NCI-H345 treated with DMSO at 0.1 percent for 48 hours (cell line): Measurements from ENCODE around the gene CNTNAP2.
"Not testable (repeated sequence)": the region's sequence is repeated elsewhere in the genome, so short reads cannot be mapped to it uniquely, and the experiment has no call there.

Experiments used
- DNase-seq: peaks from one replicate; lab custom pipeline; 2025; ENCODE audit not compliant: unreplicated experiment; lab: John Stamatoyannopoulos, UW

The CNTNAP2 gene

GRCh38 chr7:146865696-146866095, 749.1 kb downstream of the CNTNAP2 start:
- DNase-seq: no peak

GRCh38 chr7:146874722-146875121, 758.1 kb downstream of the CNTNAP2 start:
- DNase-seq: no peak

GRCh38 chr7:146875237-146875785, 758.7 kb downstream of the CNTNAP2 start:
- no peak for DNase-seq

DNA sequence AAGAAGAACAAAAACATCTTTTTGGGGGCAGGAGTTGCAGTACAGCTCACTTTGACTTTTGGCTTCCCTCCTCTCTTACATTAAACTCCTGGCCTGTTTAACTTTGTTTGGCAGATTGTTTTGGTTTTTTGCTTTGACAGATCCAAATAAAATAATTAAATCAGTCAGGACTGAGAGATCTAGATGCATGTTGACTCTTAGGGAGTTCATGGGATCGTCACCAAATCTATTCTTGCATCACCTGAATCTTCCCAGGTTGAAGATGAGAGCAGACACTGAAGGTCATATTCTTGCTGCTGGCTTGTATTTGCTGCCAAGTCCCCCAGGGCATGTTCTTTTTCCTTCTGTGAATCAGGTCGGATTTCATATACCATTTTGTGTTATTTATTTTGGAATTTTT, 759.4 kb downstream of the CNTNAP2 start:
- no peak for DNase-seq

DNA sequence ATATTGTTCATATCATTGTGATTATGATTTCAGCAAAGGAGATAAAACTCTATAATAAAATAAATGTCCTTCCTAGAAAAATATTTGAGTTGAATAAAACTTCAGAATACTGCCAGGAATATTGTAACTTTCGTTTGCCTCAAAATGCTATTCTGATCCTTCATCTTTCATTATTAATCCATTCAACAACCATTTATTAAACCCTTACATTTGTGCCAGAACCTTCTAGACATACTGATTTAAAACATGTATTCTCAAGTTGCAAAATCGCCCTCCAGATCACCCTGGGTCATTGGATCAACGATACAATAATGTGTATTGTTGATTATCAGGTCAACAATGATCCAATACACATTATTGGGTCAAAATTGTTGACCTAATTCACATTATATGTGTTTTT, 759.8 kb downstream of the CNTNAP2 start:
- no peak for DNase-seq

DNA sequence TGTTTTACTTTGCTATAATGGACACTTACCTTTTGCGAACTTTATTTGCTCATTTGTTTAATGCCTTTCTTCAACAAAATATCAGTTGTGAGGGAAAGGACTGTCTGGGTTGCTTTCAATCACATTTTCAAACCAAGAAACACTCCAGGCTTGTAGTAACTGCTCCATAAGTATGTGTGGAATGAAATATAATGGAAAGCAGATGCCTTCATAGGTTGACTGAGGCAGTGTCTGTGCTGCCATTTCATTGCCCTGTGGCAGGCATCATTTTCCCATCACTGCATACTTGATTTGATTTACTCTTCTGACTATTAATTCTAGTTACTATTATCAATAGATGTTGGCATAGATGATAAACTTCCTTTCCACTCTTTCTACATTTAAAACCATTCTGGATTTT, 762.3 kb downstream of the CNTNAP2 start:
- no peak for DNase-seq

DNA sequence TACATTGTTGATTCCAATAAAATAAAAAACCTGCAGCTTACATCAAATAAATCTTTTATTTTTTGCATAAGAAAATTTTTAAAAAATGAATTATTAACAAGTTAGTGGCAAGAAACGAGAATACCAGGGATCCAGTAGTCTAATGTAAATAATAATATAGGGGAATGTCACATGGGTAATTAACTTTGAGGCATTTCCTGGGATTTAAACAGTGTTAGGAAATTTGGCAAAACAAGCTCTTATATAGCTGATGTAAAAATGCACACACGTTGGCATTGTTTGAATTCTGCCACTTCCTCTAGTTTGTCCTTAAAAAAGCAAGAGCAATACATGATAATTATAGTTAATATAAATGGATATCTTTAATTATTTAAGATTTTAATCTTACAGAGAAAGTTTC, 768.6 kb downstream of the CNTNAP2 start:
- no peak for DNase-seq

GRCh38 chr7:146889806-146890555, 773.4 kb downstream of the CNTNAP2 start:
- DNase-seq: no peak

- no peak for DNase-seq
Observed at GRCh38 chr7:146892151-146892550, 775.5 kb downstream of the CNTNAP2 start.

GRCh38 chr7:146894927-146895326, 778.3 kb downstream of the CNTNAP2 start:
- DNase-seq: no peak

DNA sequence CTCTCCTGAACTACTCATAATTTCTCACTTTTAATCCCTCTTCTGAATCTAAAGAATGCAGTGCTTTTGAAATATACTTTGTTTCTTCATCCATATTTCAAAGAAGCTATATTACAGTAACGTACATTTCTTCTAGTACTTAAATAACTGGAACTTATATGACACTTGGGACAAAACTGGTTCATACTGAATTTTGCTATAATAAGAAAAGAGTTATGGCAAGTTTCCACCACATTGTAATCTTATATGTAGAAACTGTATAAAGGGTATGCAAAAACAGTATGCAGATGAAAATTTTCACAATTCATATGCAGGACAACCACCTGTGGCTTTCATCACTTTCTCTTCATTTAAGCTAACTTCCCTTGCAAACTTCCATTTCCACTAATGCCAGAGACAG, 785.7 kb downstream of the CNTNAP2 start:
- DNase-seq: no peak

DNA sequence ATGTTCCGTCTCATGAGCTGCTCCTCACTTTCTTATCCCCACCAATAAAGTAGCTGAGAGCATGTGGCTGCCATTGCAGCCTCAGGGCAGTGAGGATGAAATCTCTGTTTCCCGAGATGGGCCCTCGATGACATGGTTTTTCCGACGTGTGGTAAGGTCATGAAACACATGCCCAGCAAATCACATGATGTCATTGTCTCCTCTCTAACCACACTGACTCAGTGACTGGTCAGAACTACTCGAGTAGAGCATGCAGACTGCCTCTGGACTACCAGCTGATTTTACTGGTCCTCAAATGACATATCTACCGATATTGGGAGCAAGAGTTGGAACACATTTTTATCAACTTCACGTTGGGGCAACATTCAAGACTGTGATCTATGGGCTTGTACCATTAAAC, 786.1 kb downstream of the CNTNAP2 start:
- no peak for DNase-seq

- not testable (repeated sequence) for DNase-seq
Observed at GRCh38 chr7:146905746-146906145, 789.1 kb downstream of the CNTNAP2 start.

GRCh38 chr7:146922782-146923181, 806.2 kb downstream of the CNTNAP2 start:
- DNase-seq: no peak

DNA sequence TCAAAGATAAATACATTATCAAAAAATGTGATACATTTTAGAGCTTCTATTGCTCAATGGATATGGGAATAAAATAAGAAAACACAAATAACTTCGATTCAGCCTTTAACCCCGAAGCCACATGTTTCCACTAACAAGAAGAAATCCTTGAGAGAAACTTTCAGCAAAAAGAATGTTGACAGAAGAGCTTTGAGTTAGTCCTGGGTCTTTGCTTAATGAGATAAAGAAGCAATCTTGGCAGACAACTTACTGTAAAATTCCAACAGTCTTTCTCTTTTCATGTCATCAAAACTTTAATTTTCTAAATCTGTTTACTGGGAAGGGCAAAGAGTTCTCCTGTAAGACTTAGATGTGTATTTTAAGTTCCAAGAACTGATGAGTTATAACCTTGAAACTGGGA, 810.2 kb downstream of the CNTNAP2 start:
- DNase-seq: no peak

DNA sequence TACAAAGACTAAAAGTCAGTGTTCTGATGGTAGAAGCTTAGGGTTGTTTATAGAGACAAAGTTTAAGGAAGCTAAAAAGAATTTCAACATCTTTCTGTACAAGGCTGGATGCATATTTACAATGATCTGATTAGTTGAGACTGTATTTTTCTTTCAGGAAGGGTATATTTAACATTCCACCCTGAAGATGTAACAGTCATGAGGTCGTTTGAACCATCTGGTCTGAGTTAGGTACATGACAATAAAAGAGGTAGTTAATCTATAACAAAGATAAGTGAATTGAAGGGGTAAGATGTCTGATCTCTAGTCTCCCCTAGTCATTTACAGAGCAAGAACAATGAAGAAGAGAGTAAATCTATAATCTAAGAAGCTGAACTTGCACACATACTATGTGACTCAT, 821.2 kb downstream of the CNTNAP2 start:
- DNase-seq: no peak

DNA sequence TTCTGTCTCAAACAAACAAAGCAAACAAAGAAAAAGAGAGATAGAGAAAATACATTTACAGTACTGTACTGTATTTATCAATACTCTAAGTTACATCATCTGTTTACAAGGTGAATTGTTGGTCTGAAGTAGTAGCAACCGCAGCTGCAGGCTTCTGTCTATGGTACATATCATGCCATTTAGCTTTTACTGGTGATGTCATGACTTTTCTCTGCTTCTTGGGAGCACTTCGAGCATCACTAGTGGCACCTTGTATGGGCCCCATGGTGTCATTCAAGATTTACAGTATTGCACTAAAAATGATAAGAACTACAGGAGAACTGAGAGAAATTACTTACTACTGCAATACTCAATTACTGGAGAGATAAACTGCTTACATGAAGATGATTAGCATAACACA, 826.9 kb downstream of the CNTNAP2 start:
- no peak for DNase-seq

GRCh38 chr7:146948703-146949102, 832.1 kb downstream of the CNTNAP2 start:
- no peak for DNase-seq

DNA sequence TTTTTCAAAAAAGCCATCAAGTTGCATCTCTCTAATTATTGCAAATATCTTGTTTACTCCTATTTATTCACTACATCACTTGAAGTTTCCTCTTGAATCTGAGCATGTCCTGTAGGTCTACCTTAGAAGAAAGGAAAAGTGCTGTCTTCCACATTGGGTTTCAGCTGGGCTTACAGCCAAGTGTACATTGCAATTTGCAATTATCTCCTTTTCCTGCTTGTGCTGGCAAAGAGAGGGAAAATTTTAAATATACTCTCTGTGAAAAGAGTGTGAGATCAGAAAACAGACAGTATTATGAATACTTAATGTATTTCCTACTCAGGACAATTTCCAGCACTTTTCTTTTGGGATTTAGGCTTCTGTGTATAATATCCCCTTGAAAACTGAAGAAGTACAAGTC, 839.7 kb downstream of the CNTNAP2 start:
- no peak for DNase-seq

GRCh38 chr7:146956853-146957252, 840.3 kb downstream of the CNTNAP2 start:
- no peak for DNase-seq

DNA sequence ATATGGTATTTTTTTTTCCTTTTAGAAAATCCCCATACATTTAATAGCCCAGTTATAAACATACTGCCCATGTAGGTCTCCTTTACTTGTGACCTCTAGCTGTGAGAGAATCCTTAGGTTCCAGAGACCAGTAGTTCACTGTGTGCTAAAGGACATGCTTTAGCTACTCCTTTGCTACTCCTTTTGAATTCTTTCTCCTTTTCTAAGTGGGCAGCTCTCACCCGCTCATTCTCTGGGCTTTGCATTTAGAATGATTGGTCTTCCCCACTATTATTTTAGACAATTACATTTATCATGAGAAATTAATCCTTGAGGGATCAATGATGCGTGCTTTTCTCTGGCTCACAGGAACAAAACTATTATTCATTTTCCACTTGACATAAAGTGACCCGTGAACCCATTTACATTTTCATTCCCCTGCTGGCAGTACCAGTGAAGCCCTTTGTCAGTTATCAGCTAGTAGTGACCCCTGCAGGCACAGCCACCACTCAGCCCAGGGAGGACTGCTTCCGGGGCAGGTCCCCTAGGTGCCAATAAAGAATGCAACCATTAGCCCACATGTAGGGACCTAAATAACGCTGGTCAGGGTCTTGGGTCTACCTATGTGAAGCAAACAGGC, 844.3 kb downstream of the CNTNAP2 start:
- DNase-seq: no peak

GRCh38 chr7:146961617-146962016, 845.0 kb downstream of the CNTNAP2 start:
- DNase-seq: no peak

DNA sequence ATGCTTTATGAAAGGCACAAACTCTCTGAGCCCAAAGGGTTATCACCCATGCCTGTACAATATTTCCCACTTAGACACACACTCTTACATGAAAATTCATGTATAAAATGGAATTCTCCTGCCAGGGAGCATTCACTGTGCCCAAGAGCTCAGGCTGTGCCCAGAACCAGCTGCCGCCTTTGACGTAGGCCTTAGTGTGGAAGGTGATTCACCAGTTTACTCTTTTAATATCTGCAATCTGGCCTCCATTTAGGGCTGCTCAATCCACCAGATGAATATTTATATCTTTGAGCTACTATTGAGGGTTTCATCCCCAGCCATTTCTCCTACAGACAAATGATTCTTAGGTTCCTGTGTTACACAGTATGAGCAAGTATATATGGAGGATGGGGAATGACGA, 849.7 kb downstream of the CNTNAP2 start:
- DNase-seq: no peak
